Measurements from ENCODE around the gene CLEC16A. TPM values are rescaled to one million over a fixed set of nuclear protein-coding genes. Genes with fewer than 3 reads are reported as not detected.
A peak's percentile ranks its signal among the peaks of the same experiment; 100 is the strongest.

Gene CLEC16A
- total and polyA plus RNA-seq, 9 of the 15 experiments (the other 6 are each of a cell fraction or from before 2014, with no cell fraction given), result 1.00 to 22.3 (median 10.0) TPM

GRCh38 chr16:11231367-11231970 lies 287.1 kb downstream of the CLEC16A start (continued):
- TF ChIP-seq, protein P1, sequence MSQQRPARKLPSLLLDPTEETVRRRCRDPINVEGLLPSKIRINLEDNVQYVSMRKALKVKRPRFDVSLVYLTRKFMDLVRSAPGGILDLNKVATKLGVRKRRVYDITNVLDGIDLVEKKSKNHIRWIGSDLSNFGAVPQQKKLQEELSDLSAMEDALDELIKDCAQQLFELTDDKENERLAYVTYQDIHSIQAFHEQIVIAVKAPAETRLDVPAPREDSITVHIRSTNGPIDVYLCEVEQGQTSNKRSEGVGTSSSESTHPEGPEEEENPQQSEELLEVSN (IDR thresholded peaks at IDR 0.05; ENCODE audit: borderline replicate concordance in 1 of 2, extremely low read depth in 1 of 2, insufficient read depth in 1 of 2, insufficient read length in 1 of 2, low read depth in 1 of 2, low read length in 1 of 2, poor library complexity in 1 of 2, severe bottlenecking in 1 of 2), result peak; percentile 83 to 91
- TF ChIP-seq MAZ (CRISPR knock-in tag; conservative IDR thresholded peaks at IDR 0.05 in 1 of 2, IDR thresholded peaks at IDR 0.05 in 1 of 2), result 0 out of 4 replicates have a peak, but pooled peaks of 1 of the 2 experiments have one; percentile 42
- TF ChIP-seq ZNF12 (CRISPR knock-in tag; IDR thresholded peaks at IDR 0.05), result peak; percentile 50; the same call in 1 of the 2 replicates
- peak; percentile 70 for TF ChIP-seq CXXC5 (CRISPR knock-in tag; IDR thresholded peaks at IDR 0.05)
- no peak for TF ChIP-seq GTF3C2 (IDR thresholded peaks at IDR 0.05; ENCODE audit: borderline replicate concordance, extremely low read depth, insufficient read length)
- TF ChIP-seq ZBTB17 (CRISPR knock-in tag; IDR thresholded peaks at IDR 0.05), result no peak
- TF ChIP-seq SIN3B (IDR thresholded peaks at IDR 0.05; ENCODE audit: low read depth), result no peak
- no peak for TF ChIP-seq TEAD1 (CRISPR knock-in tag; IDR thresholded peaks at IDR 0.05)
- TF ChIP-seq, protein P2, sequence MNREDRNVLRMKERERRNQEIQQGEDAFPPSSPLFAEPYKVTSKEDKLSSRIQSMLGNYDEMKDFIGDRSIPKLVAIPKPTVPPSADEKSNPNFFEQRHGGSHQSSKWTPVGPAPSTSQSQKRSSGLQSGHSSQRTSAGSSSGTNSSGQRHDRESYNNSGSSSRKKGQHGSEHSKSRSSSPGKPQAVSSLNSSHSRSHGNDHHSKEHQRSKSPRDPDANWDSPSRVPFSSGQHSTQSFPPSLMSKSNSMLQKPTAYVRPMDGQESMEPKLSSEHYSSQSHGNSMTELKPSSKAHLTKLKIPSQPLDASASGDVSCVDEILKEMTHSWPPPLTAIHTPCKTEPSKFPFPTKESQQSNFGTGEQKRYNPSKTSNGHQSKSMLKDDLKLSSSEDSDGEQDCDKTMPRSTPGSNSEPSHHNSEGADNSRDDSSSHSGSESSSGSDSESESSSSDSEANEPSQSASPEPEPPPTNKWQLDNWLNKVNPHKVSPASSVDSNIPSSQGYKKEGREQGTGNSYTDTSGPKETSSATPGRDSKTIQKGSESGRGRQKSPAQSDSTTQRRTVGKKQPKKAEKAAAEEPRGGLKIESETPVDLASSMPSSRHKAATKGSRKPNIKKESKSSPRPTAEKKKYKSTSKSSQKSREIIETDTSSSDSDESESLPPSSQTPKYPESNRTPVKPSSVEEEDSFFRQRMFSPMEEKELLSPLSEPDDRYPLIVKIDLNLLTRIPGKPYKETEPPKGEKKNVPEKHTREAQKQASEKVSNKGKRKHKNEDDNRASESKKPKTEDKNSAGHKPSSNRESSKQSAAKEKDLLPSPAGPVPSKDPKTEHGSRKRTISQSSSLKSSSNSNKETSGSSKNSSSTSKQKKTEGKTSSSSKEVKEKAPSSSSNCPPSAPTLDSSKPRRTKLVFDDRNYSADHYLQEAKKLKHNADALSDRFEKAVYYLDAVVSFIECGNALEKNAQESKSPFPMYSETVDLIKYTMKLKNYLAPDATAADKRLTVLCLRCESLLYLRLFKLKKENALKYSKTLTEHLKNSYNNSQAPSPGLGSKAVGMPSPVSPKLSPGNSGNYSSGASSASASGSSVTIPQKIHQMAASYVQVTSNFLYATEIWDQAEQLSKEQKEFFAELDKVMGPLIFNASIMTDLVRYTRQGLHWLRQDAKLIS (CRISPR knock-in tag; IDR thresholded peaks at IDR 0.05), result no peak
- peak; percentile 23; the same call in 1 of the 2 replicates for TF ChIP-seq CEBPB (tag; IDR thresholded peaks at IDR 0.05)
- TF ChIP-seq VEZF1 (CRISPR knock-in tag; IDR thresholded peaks at IDR 0.05), result no peak

Measured in K562 (cell line).